Astrocyte (in vitro differentiated cells and primary cell): ENCODE results near the gene HSPBP1. TPM values are rescaled to one million over a fixed set of nuclear protein-coding genes. Genes with fewer than 3 reads are reported as not detected.
A peak's percentile ranks its signal among the peaks of the same experiment; 100 is the strongest.

Experiments
- DNase-seq: peaks from one replicate; pipeline ENCODE4 v3.0.0-alpha.2; 2010; ENCODE audit warnings: low read depth
- FAIRE-seq: peaks from 2 replicates; lab custom pipeline; 2011; peaks lifted over from hg19 to GRCh38; lab: Jason Lieb, UNC
- H2AFZ ChIP-seq: 2 replicates; pipeline ENCODE4 v1.6.0; 2012; ENCODE audit warnings: low read depth, low read length, inconsistent platforms
- H3K27ac ChIP-seq: 2 replicates; pipeline ENCODE4 v1.5.1; 2011; ENCODE audit warnings: low read depth, low read length, inconsistent platforms
- H3K27me3 ChIP-seq: 2 replicates; pipeline ENCODE4 v1.6.0; 2011; ENCODE audit warnings: low read length, inconsistent platforms; ENCODE audit not compliant: insufficient read depth
- H3K36me3 ChIP-seq: 2 replicates; pipeline ENCODE4 v1.5.1; 2011; ENCODE audit warnings: low read length, inconsistent platforms; ENCODE audit not compliant: insufficient read depth
- H3K4me1 ChIP-seq: 2 replicates; pipeline ENCODE4 v1.5.1; 2011; ENCODE audit warnings: low read length, inconsistent platforms; ENCODE audit not compliant: insufficient read depth
- H3K4me2 ChIP-seq: 2 replicates; pipeline ENCODE4 v1.6.0; 2012; ENCODE audit warnings: low read length, inconsistent platforms
- H3K4me3 ChIP-seq: 2 replicates; pipeline ENCODE4 v1.5.1; 2011; ENCODE audit warnings: low read depth, mild to moderate bottlenecking, low read length, inconsistent platforms; ENCODE audit not compliant: insufficient read depth
- H3K79me2 ChIP-seq: 2 replicates; pipeline ENCODE4 v1.6.0; 2012; ENCODE audit warnings: mild to moderate bottlenecking, low read length, inconsistent platforms; ENCODE audit not compliant: insufficient read depth
- H3K9ac ChIP-seq: 2 replicates; pipeline ENCODE4 v1.6.0; 2012; ENCODE audit warnings: mild to moderate bottlenecking, low read length, inconsistent platforms
- H3K9me3 ChIP-seq: 2 replicates; pipeline ENCODE4 v1.5.1; 2012; ENCODE audit warnings: low read depth, mild to moderate bottlenecking, low read length, inconsistent platforms; ENCODE audit not compliant: insufficient read depth
- H4K20me1 ChIP-seq: 2 replicates; pipeline ENCODE4 v1.6.0; 2012; ENCODE audit warnings: low read length, inconsistent platforms; ENCODE audit not compliant: insufficient read depth
- H3K27ac Mint-ChIP-seq: one replicate; pipeline ENCODE4 v1.8.0; 2021; ENCODE audit warnings: mild to moderate bottlenecking, mixed read lengths; ENCODE audit not compliant: unreplicated experiment
- H3K27me3 Mint-ChIP-seq: one replicate; pipeline ENCODE4 v1.8.0; 2021; ENCODE audit warnings: low read depth, mixed read lengths; ENCODE audit not compliant: unreplicated experiment
- H3K36me3 Mint-ChIP-seq: one replicate; pipeline ENCODE4 v1.8.0; 2021; ENCODE audit warnings: low read depth, mixed read lengths; ENCODE audit not compliant: unreplicated experiment
- H3K4me1 Mint-ChIP-seq: one replicate; pipeline ENCODE4 v1.8.0; 2021; ENCODE audit warnings: low read depth, mixed read lengths; ENCODE audit not compliant: unreplicated experiment
- H3K4me3 Mint-ChIP-seq: one replicate; pipeline ENCODE4 v1.8.0; 2021; ENCODE audit warnings: mild to moderate bottlenecking, moderate library complexity, mixed read lengths; ENCODE audit not compliant: unreplicated experiment
- H3K9me3 Mint-ChIP-seq: one replicate; pipeline ENCODE4 v1.8.0; 2021; ENCODE audit warnings: mild to moderate bottlenecking, mixed read lengths; ENCODE audit not compliant: unreplicated experiment
- EZH2 ChIP-seq: IDR thresholded peaks from 2 replicates; pipeline ENCODE4 v1.6.1; 2012; ENCODE audit warnings: mild to moderate bottlenecking, low read length, inconsistent platforms; ENCODE audit not compliant: insufficient read depth
- total RNA-seq: library from RNA; stranded (reverse); gene quantifications from 2 replicates; pipeline ENCODE4 v1.2.1, GENCODE V29; 2021
- TF ChIP-seq, protein P1 (sequence below): IDR thresholded peaks from 2 replicates; pipeline ENCODE4 v1.5.1; 2011; ENCODE audit warnings: low read depth, mild to moderate bottlenecking, inconsistent platforms, low read length, moderate library complexity; ENCODE audit not compliant: insufficient read depth

HSPBP1 gene
- total RNA-seq, 1 donor from 2014 or later = 34.8 TPM

- H3K9me3 ChIP-seq = peaks cover 3% of the 10 kb centered on the region
- no peak overlapping the region for H3K4me3 ChIP-seq
- peaks cover 4% of the 10 kb centered on the region for H3K4me1 ChIP-seq
- FAIRE-seq = no peak
- H3K4me3 Mint-ChIP-seq = no peak overlapping the region
- peaks cover 34% of the 10 kb centered on the region for H3K36me3 Mint-ChIP-seq
- no peak overlapping the region for H3K27ac Mint-ChIP-seq
- no peak overlapping the region for H3K9ac ChIP-seq
- H3K4me1 Mint-ChIP-seq = no peaks in the 10 kb centered on the region
- no peak overlapping the region for H3K27ac ChIP-seq
- TF ChIP-seq, protein P1, sequence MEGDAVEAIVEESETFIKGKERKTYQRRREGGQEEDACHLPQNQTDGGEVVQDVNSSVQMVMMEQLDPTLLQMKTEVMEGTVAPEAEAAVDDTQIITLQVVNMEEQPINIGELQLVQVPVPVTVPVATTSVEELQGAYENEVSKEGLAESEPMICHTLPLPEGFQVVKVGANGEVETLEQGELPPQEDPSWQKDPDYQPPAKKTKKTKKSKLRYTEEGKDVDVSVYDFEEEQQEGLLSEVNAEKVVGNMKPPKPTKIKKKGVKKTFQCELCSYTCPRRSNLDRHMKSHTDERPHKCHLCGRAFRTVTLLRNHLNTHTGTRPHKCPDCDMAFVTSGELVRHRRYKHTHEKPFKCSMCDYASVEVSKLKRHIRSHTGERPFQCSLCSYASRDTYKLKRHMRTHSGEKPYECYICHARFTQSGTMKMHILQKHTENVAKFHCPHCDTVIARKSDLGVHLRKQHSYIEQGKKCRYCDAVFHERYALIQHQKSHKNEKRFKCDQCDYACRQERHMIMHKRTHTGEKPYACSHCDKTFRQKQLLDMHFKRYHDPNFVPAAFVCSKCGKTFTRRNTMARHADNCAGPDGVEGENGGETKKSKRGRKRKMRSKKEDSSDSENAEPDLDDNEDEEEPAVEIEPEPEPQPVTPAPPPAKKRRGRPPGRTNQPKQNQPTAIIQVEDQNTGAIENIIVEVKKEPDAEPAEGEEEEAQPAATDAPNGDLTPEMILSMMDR = no peak
- TF ChIP-seq EZH2 = no peak
- DNase-seq = no peak
- no peaks in the 10 kb centered on the region for H4K20me1 ChIP-seq
- H2AFZ ChIP-seq = no peak overlapping the region
- H3K4me2 ChIP-seq = no peak overlapping the region
- peaks cover 23% of the 10 kb centered on the region for H3K36me3 ChIP-seq
- H3K27me3 Mint-ChIP-seq = no peaks in the 10 kb centered on the region
- H3K79me2 ChIP-seq = no peaks in the 10 kb centered on the region
- no peaks in the 10 kb centered on the region for H3K9me3 Mint-ChIP-seq
- no peaks in the 10 kb centered on the region for H3K27me3 ChIP-seq
Measured at GRCh38 chr19:55304980-55305379, 25.1 kb upstream of the HSPBP1 start.

- Mint-ChIP-seq H3K27ac (peak overlapping the region; percentile 18), H3K9me3 (no peaks in the 10 kb centered on the region), H3K4me3 (no peak overlapping the region), H3K36me3 (peaks cover 31% of the 10 kb centered on the region), H3K4me1 (no peaks in the 10 kb centered on the region), H3K27me3 (no peaks in the 10 kb centered on the region)
- FAIRE-seq (no peak), DNase-seq (no peak)
- Histone ChIP-seq H3K4me1 (peaks cover 4% of the 10 kb centered on the region), H3K9me3 (peaks cover 3% of the 10 kb centered on the region), H4K20me1 (no peaks in the 10 kb centered on the region), H3K27me3 (no peaks in the 10 kb centered on the region), H3K9ac (no peak overlapping the region), H3K36me3 (peaks cover 23% of the 10 kb centered on the region), H3K4me3 (no peak overlapping the region), H3K4me2 (no peak overlapping the region), H3K27ac (no peak overlapping the region), H2AFZ (no peak overlapping the region), H3K79me2 (no peaks in the 10 kb centered on the region)
- TF ChIP-seq EZH2 = no peak
Measured at GRCh38 chr19:55304279-55304978, 24.5 kb upstream of the HSPBP1 start.

DNA sequence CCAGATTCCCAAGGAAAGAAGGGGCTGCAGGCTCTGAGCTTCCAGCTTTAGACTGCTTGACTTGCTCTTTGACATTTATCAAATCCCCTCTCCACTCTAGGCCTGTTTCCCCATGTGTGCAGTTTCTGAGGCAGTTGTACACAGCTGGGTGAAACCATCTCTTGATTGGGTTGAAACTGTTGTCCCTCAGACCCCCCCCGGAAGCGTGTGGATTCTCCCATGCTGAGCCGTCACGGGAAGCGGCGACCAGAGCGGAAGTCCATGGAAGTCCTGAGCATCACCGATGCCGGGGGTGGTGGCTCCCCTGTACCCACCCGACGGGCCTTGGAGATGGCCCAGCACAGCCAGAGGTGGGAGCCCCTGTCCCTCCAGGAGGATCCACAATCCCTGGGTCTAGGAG, 23.6 kb upstream of the HSPBP1 start:
- H3K79me2 ChIP-seq = no peaks in the 10 kb centered on the region
- H3K4me1 Mint-ChIP-seq = no peaks in the 10 kb centered on the region
- no peaks in the 10 kb centered on the region for H3K27me3 Mint-ChIP-seq
- no peaks in the 10 kb centered on the region for H3K9me3 ChIP-seq
- no peak overlapping the region for H3K4me2 ChIP-seq
- no peak overlapping the region for H3K4me3 ChIP-seq
- H3K36me3 Mint-ChIP-seq = peaks cover 26% of the 10 kb centered on the region
- H3K27ac Mint-ChIP-seq = no peak overlapping the region
- no peak overlapping the region for H3K4me3 Mint-ChIP-seq
- no peaks in the 10 kb centered on the region for H4K20me1 ChIP-seq
- no peak for DNase-seq
- H3K36me3 ChIP-seq = peaks cover 21% of the 10 kb centered on the region
- peaks cover 4% of the 10 kb centered on the region for H3K4me1 ChIP-seq
- H3K27ac ChIP-seq = no peak overlapping the region
- no peak for FAIRE-seq
- H2AFZ ChIP-seq = no peak overlapping the region
- H3K27me3 ChIP-seq = no peaks in the 10 kb centered on the region
- no peaks in the 10 kb centered on the region for H3K9me3 Mint-ChIP-seq
- no peak overlapping the region for H3K9ac ChIP-seq
- TF ChIP-seq, protein P1 = no peak
- no peak for TF ChIP-seq EZH2
